Activated CD8-positive, alpha-beta memory T cell treated with anti-CD3 and anti-CD28 coated beads, Interleukin-2, amount 50 U/mL, for 24 hours (primary cell): ENCODE data around the gene RUNX3.

Experiments used
- DNase-seq: peaks from one replicate; pipeline ENCODE4 v3.0.0-alpha.2; 2020; ENCODE audit errors: extremely low read depth

The RUNX3 gene

GRCh38 chr1:24929398-24930259 is 447 bp downstream of the RUNX3 start:
- no peak for DNase-seq

DNA sequence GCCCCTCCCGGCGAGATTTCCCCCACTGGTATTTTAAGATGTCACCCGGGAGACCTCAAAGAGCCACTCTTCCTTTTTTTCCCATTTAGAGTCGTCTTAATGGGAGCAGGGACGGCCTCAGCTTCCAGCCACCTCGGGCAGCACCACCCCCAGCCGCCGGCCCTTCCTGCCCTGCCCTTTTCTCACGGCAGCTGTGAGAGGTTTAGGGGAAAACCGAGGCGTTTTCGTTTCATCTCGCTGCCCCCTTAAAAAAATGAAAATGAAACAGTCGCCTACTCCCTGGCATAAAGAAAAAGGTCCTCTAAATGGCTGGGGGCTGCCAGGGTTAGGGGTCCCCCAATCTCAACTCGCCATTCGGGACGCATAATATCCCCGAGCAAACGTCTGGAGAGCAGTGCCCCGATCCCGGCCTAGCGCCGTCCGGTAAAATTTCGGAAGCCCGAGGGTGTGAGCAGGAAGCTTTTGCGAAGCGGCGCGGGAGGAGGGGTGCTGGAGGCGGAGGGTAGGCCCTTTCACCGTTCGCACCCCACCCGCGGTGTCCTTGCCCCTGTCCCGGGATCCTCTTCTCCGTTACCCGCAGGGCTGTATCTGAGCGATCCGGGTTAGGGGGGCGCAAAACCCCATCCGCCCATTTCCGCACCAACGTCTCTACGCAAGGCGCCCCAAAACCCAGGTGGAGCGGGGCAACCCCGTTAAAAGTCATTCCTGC is 1.2 kb downstream of the RUNX3 start:
- DNase-seq = no peak

- no peak for DNase-seq
These were observed 1.9 kb downstream of the RUNX3 start for GRCh38 chr1:24927988-24928688.

DNA sequence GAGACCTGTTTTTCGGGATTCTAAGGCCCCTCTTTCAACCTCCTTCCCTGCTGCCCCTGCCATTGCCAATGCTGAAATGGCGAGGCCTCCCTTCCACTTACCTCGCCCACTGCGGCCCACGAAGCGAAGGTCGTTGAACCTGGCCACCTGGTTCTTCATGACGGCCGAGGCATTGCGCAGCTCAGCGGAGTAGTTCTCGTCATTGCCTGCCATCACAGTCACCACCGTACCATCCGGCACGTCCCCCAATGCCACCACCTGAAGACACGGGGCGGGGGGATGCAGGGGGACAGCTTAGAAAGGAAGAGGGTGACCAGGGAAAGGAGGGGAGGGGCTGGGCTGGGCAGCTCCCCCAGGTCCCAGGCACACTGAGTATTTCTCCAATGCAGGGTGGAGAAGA is 2.6 kb downstream of the RUNX3 start:
- DNase-seq = no peak

DNA sequence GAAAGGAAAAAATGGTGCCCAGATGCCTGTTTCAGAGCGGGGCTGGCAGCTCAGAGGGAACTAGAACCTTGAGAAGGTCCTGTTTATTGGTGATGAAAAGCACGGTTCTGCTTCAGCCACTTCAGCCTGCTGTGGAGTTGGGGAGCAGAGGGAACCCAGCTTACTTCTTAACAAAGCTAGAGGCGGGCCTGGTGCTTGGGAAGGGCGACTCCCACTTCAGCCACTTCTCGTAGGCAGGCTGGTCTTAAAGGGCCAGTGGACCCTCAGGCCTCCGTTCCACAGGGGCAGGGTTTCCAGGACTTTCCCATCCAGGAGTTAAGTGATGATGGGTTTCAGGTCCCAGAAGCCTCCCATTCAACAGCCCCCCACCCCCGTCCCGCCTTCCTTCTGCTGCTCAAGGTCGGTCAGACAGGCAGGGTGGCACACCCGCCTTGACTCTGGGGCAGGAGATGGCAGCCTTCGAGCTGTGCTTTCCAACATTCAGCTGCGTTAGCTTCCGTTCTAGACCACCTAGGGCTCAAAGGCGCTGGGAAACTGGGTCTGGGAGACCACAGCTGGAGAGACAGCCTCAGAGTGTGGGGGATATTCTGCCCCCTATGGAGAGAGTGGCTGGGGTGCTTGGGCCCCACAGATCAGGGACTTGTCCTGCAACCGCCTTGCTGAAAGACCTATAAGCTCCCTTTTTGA is 3.4 kb downstream of the RUNX3 start:
- DNase-seq = no peak

DNA sequence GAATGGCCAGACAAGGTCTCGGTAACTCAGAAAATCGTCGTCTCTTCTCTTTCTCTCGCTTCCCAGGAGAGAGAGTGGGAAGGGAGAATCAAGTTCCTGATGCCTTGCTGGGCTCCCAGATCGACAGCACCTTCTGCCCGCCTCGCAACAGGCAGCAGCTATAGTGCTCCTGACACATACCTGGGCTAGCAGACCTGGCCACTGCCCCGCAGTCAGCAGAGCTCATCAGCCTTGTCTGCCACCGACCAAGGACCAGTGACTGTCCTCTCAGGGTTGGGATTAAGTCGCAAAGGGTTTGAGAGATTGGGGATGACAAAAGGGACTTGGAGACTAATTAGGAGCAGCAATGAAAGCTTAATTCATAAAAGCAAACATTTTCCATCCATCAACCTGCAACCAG is 4.1 kb downstream of the RUNX3 start:
- no peak for DNase-seq

DNA sequence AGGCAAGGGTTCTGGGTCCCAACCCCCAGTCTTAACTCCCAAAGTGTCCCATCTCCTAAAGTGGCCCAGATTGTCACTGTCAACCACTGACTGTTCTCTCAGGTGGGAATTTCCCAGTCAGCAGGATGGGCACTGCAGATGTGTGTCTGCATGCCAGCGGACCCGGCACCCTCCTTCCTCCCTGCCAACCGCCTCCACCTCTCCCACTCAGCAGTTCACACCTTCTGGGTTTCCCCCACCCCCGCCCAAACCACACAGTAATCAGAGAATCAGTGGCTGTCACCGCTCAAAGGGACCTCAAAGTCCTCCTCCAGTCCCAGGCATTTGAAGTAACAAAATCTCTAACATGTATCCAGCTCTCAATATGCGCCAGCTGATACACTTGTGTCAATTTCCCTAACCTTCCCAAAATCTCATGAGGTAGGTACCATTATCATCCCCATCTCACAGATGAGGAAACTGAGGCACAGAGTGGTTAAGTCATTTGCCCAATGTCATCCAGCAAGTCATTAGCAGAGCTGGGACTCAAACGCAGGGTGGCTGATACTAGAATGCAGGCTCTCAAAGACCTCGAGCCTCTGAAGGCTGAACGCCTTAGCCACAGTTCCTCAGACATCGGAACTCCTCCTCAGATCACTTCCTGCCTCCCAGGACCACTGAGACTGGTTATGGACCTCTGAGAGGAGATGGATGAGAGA is 4.8 kb downstream of the RUNX3 start:
- DNase-seq = peak; percentile 66

GRCh38 chr1:24923485-24924113 is 6.5 kb downstream of the RUNX3 start:
- DNase-seq = no peak

DNA sequence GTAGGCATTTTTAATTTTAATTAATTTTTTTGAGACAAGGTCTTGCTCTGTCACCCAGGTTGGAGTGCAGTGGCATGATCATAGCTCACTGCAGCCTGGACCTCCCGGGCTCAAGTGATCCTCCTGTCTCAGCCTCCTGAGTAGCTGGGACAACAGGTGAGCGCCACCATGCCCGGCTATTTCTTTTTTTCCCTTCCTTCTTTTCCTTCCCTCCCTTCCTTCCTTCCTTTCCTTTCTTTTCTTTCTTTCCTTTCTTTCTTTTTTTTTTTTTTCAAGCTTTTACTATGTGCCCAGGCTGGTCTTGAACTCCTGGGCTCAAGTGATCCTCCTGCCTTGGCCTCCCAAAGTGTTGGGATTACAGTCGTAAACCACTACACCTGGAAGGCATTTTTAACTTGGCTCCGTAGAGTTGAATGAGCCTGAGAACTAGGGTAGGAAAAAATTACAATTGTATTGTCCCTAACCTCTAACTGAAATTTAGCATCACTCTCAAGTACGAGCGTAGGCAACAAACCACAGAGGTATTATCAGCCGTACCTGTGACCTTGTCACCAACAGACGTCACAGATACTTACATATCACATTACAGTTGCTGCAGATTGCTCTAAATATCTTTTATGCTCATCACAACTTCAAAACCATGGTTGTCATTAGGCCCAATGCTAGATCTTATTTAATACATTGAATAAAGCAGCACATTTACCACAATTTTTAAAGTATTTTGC is 8.0 kb downstream of the RUNX3 start:
- no peak for DNase-seq

GRCh38 chr1:24921412-24921811 is 8.7 kb downstream of the RUNX3 start:
- no peak for DNase-seq

DNA sequence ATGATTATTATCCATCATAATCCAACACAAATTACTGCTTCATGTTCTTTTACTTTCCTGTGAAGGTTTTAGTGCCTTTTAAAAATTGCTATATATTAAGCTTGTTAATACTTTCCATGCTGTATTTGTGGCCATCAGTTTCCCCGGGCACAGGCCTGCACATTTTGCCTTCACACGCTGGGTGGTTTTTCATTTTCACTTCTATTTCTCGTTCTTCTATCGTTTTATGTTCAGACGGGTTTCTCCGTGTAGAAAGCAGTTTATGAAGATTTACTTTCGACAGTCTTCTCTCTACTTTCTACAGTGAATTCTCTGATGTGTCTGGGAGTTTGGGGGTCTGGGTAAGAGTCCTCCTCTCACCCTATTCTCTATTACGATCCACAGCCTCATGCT is 9.5 kb downstream of the RUNX3 start:
- DNase-seq = no peak

DNA sequence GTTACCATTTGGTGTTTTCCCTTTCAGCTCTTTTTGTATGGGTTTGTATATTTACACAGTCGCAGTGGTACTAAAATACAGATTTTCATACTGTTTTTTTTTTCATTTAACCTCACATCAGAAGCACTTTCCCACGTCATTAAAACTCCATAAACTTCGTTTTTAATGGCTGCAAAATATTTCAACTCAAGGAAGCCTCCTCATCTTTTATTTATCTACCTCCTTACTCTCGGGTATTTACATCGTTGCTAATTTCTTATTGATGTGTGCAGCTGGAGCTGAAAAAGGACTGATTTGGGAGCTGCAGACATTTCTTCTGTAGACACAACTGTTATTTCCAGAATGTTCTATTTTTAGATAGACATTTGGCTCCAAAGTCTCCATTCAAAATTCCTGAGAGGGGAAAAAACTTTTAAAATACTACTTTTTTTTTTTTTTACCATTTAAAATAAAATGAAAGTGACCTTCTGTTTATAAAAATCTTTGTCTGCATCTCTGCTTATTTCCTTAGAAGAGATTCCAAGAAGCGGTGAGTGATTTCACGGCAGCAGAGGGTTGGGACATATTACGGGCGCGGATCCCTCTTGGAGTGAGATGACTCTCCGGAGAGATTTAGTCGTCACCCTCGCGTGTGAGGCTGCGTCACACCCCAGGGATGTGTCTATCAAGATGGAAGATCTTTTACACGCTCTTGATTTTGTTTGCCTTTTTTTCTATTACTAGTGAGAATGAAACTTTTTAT is 10.1 kb downstream of the RUNX3 start:
- peak; percentile 53 for DNase-seq

- DNase-seq = no peak
These were observed 11.0 kb downstream of the RUNX3 start for GRCh38 chr1:24918995-24919605.

DNA sequence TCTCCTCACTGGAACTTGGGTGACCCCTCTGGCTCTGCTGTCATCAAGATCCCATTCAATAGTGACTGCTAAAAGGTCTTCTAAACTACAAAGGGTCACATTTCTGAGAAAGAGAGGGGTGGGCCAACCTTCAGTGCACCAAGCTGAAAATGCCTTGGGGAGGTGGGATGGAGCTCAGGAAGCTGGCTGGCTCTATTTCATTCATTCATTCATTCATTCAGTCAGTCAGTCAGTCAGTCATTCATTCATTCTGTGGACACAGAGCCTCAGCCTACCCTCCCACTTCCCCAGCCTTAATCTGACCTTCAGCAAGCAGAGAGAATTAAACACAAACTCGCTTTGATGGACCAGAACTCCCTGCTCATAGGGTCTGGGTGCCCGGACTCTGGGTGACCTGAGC is 11.7 kb downstream of the RUNX3 start:
- no peak for DNase-seq

DNA sequence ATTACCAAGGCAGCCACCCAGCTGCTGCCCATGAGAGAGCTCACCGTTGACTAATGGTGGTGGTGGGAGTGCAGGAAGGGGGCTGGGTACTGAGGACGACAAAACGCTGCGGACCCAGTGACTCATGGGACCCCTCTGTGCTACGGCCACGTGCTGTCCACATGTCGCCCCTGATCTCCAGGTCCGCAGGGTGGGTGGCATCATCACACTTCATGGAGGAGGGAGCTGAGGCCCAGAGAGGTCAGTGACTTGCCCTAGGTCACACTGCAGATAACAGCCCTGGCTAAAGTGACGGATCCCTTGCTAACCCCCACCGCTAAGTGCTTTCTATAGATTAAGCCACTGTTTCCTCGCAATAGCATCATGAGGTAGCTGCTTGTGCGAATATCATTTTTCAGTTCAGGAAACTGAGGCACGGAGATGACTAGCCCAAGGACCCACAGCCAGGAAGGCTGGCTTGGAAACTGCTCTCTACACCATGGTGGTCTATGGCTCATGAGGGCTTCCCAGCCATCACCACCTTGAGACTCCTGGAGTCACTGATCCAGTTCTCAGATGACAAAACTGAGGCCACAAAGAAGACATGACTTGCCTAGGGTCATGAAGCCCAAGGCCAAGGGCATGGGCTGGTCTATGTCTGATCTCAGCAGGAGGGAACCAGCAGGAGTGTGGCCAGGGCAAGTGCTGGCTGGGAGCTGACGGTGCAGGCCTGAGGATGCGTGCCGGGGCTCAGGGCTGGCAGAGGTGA is 12.6 kb downstream of the RUNX3 start:
- DNase-seq = no peak

DNA sequence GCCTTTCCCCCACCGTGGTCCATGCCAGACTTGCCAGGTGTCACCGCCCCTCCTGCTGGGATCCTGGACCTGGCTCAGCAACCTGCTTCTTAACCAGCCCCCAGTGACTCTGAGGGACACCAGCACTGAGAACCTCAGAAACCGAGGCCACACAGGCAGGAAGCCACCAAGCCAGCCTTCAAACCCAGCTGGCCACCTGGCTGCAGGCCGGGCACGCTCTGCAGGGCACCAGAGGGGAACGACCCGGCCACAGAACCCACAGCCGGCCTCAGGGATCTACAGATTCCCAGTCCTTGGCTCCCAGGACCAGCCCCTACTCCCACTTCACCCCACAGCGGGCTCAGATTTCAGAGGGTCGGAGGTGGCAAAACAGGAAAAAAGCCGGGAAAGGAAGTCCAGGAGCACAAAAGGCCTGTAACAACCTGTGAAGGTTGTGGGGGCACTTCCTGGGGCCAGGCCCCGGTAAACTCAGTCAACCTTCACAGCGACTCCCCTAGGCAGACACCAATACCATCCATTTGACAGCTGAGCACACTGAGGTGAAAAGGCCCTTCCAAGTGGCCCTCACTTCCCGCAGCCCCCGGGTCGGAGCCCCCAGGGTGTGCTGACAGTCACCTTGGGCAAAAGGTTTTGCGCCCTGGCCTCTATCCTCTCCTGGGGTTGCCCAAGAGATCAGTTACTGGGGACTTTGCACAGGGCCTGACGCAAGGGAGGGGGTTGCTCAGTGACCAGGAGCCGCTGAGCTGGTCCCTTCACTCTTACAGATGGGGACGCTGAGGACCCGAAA is 14.1 kb downstream of the RUNX3 start:
- DNase-seq = no peak

DNA sequence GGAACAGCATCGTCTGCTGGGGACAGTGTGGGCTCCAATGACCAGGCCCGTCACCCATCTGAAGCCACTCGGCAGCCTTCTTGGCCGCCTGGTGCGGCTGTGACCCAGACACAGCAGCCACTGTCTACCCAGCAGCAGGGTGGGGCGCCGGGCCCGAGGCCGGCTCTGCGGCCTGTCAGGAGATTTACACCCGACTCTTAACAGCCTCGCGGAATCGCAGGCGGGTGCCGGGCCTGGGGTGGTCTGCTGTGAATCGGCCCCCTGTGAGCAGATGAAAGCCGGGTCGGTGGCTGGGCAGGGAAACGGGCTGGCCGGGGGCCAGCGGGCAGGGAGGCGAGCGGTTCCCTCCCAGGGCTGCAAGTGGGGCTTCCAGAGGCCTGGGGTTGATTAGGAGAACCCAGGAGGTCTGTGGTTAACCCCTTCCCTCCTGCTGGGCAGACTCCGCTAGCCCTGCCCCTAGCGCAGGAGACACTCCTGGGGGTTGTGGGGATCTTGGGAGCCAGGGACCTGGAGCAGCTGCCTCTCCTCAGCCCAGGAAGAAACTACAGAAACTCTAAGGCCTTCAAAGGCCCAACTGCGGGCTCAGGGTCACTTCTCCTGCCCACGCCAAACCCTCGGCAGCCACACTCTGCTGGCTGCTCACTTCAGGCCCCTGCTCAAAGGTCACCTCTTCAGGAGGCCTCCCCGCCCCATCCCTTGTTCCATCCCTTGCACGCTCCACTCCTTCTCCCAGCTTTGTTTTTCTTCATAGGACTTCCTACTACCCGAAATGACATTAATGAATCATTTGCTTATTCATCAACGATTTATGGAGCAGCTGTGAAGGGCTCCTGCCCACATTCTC is 15.6 kb downstream of the RUNX3 start:
- DNase-seq = no peak
